Suppressor macrophage (primary cell): ENCODE data around the gene MTFR1L.
A peak's percentile ranks its signal among the peaks of the same experiment; 100 is the strongest.

Source experiments
- DNase-seq, 4 experiments: peaks; one replicate each; pipeline ENCODE4 v3.0.0-alpha.2; 2020 to 2022

MTFR1L gene

DNA sequence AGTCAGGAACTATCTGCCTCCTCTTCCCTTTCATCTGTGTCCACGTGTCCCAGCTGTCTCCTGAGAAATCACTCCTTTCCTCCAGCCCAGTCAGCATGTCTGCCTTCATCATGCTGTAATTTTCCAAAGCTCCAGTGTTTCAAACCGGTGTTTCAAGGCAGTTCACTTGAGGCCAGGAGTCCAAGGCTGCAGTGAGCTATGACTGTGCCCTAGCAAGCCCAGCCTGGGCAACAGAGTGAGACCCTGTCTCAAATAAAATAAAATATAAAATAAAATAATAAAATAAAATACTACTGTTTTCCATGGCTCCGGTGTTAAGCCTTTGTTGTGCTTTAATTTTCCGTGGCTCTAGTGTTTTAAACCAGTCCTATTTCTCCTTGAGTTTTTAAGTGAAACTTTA, 27.6 kb upstream of the MTFR1L start:
- DNase-seq = no peak

GRCh38 chr1:25793585-25794170, 26.1 kb upstream of the MTFR1L start:
- no peak for DNase-seq

GRCh38 chr1:25794325-25794724, 25.4 kb upstream of the MTFR1L start:
- no peak for DNase-seq

DNA sequence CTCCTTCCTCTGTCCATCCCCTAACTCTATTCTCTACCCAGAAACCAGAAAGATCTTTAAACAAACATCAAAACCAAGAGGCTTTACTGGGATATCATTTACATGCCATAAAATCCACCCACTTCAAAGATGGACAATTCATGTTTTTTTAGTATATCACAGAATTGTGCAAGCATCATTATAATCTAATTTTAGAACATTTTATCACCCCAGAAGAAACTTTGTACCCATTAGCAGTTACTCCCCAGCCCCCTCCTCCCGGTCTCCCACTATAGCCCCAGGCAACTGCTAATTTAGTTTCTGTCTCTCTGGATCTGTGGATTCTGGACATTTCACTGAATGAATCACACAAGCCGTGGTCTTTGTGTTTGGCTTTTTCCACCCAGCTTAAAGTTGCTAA, 24.5 kb upstream of the MTFR1L start:
- DNase-seq = no peak

DNA sequence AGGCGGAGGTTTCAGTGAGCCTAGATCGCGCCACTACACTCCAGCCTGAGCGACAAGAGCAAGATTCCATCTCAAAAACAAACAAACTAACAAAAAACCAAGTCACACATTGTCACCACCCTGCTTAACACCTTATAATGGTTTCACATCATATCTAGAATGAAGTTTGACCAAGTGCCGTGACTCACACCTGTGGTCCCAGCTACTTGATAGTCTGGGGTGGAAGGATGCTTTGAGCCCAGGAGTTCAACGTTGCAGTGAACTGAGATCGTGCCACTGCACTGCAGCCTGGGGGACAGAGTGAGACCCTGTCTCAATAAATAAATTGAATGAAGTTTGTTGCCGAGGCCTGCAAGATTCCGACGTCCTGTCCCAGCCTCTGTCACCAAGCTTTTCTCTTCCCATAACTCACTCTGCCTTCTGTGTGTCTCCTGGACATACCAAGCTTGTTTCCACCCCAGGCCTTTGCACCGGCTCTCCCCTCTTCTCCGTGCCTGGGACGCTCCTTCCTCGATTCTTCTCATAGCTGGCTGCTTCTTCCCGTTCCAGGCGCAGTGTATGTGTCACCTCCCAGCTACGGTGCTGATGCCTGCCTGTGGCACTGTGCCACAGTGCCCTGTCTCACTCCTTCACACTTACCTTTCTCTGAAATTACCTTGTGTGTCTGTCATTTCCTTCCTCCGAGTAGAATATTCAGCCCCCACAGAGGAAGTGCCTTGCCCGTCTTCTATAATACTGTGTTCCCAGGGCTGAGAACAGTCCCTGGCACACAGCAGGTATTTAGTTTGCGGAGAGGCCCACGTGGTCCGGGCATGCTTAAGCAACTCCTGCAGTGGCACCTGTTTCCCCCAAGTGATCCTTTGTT, 23.6 kb upstream of the MTFR1L start:
- DNase-seq = no peak

DNA sequence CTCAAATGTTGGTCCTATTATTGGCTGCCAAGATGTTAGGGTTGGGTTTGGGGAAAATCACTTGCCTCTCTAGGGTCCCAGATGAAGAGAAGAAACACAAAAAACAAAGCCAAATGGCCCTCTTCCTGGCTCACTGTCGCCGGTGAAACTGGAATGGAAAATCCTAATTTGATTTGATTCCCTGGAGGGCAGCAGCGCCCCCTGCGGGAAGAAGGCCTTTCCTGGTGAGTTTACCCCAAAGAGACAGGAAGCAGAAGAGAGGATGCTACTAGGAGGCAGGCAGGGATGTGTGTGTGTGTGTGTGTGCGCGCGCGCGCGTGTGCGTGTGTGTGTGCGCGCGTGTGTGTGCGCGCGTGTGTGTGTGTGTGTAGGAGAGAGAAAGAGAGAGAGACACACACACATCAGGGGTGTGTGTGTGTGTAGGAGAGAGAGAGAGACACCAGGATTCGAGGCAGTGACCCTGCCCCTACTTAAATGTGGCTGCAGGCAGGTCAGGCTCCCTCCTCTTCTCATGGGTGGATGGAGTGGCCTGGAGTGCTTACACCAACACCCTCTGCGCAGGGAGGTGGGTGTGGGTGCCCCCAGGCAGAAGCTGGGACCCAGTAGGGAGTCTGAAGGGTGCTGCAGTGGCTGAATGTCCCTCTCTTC, 22.8 kb upstream of the MTFR1L start:
- peak; percentile 86 to 94 (median 92) for DNase-seq

GRCh38 chr1:25797939-25798338, 21.8 kb upstream of the MTFR1L start:
- peak; percentile 57 to 81 (median 68) for DNase-seq

- DNase-seq = no peak
Observed at GRCh38 chr1:25798666-25799351, 20.9 kb upstream of the MTFR1L start.

DNA sequence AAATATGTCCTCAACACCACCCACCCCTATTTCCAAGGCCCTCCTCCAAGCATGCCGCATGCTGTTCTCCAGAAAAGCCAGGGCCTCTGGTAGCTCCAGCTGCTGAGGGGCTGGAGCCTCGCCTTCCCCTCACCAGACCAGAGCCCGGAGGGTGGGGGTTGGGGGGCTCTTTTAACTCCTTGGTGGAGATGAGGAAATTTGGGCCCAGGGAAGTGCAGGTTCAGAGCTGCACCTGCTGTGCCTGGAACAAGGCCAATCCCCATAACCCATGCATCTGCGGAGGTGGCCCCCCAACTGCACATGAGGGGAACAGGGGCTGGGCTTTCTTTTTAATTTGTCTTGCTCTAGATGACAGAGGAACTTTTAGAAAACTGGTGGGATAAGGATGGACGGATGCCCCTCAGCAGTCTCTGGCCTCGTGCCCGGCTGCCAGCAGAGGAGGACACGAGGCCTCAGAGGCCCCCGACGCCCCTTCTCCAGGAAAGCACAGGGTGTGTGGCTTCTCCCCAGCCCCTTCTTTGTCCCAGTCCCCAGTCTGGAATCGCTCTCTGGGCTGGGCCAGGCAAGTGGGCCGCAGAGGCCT, 20.3 kb upstream of the MTFR1L start:
- no peak for DNase-seq

DNA sequence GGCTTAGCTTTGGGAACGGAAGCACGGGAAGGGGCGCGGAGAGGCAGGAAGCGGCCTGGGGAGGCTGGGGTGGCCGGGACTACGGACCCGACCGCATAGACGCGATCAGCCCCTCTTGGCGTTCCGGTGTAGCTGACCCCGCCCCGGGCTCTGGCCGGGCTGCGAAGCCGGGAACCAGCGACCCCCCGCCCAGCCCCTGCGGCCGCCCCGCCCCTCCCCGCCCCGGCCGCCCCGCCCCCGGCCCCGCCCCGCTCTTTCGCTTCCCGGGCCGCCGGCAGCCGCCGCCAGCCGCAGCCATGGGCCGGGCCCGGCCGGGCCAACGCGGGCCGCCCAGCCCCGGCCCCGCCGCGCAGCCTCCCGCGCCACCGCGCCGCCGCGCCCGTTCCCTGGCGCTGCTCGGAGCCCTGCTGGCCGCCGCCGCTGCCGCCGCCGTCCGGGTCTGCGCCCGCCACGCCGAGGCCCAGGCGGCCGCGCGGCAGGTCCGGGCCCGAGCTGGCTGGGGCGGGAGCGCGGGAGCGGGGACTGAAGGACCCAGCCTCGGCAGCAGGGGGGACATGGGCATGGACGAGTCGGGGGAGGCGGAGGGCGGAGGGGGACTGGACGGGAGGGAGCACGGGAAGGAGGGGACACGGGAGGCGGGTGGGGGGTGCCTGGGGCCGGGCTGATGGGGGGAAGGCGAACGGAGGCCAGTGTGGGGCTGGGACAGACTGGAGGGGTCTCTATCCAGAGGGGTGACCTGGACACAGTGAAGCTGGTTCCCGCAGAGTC, 19.6 kb upstream of the MTFR1L start, which contains the start of gene SELENON:
SELENON (plus strand) TSS at position 259 of the 768 bp plus-strand sequence; CDS start at position 297, 38 bp downstream.
- DNase-seq = peak; percentile 42 to 80 (median 62)

- peak in 1 of 4 experiments; percentile 44 for DNase-seq
Observed at GRCh38 chr1:25800703-25801377, 18.9 kb upstream of the MTFR1L start.

DNA sequence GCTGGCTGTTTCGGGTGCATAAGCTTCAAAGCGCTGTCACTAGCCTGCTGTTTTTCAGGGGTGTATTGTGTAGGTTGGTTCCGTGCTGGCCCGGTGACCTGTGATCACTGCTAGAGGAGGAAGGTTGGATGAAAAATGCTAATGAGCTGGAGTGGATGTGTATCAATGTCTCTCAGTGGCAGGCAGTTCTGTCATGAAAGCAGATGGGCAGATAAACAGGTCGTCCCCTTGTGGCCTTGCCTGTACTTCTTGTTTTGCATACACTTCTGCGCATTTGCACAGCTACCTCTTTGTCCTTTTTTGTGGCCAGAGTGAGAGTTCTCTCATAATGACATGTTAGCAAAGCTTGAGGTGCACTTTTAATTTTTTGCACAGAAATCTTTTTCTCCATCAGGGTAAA, 16.8 kb upstream of the MTFR1L start:
- peak in 3 of 4 experiments; percentile 33 to 45 (median 36) for DNase-seq

GRCh38 chr1:25803368-25803767, 16.4 kb upstream of the MTFR1L start:
- no peak for DNase-seq

DNA sequence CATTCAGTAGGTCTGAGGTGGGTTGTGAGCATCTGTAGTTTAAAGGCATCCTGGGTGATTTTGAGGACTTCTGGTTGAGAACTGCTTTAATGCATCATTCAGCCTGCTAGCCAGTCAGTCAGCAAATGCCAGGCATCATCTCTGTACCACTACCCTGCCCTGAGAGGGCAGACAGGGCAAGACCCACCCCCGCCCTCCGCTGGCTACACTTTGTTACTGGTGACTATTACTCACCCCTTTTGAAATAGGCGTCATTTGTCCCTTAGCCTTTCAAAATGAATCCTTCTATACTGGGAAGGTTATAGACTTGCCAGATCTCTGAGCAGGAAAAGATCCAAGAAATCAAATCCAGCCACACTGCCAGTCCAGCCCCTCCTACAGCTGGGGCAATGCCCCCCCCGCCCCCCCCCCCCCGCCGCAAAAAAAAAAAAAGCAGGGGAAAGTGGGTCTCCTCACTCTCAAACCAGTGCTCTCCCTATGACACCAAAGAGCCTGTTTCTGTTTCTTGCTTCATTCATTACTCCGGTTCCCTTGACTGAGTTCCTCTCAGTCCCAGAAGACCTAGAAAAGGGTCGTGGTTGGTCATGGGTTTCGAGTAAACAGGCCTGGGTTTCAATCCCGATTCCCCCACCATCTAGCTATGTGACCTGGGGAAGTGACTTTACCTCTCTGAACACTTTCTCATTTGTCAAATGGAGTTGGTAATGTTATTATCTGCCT, 15.3 kb upstream of the MTFR1L start:
- peak; percentile 66 to 82 (median 81) for DNase-seq

- DNase-seq = no peak
Observed at GRCh38 chr1:25804964-25805862, 14.5 kb upstream of the MTFR1L start.

GRCh38 chr1:25805863-25806225, 13.9 kb upstream of the MTFR1L start:
- DNase-seq = peak in 2 of 4 experiments; percentile 23 to 42

DNA sequence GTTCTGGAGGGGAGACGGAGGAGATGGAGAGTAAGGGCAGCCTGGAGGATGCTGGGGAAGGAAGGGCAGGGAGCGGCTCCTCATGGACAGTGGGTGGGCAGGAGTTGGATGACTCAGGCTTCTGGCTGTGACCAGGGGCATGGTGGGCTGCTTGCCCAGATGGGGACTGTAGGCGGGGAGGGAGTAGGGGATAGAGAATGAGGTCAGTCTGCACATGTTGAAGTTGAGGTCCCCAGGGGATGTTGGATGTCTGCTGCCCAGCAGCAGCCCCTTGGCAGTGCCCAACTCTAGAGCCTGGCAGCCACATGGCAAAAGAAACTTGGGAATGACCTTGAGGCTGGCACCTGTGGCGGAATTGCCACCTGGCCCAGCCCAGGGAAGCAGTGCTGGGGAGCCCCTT, 13.3 kb upstream of the MTFR1L start:
- peak in 1 of 4 experiments; percentile 26 for DNase-seq

DNA sequence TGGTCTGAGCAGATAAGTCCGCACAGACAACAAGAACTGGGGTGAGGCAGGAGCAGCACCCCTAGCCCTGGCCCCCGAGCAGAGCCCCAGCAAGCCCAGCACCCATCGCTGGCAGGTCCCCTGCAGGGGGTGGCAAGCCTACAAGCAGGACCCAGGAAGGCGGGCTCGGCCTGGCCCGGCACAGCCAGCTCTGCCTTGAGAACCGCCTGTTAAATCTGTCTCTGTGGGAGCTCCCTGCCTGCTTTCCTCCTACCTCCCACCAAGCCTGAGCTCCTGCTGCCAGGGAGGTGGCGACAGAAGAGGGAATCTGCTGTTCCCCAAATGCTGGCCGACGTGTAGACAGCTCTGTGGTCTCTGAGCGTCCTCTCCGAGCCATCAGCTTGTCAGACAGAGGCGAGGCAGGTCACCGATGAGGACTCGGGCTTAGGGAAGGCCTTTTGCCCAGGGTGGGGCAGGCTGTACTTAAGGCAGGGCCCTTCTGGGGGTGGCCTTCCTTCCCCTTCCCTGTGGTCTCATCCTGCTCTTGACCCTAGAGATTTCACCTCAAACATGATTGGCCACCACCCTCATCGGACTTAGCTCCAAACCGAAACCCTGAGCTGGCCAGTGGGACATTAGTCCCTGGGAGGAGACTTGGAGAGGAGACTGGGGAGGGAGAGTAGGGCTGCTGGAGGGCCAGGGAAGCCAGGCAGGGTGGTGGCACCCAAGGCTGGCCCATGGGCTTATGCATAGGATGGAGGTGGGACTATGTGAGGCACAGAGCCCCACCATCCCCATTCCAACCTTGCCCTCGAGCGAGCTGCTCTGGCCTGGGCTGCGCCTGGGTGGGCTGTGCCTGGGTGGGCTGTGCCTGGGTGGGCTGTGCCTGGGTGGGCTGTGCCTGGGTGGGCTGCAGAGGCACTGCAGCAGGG, 12.0 kb upstream of the MTFR1L start:
- DNase-seq = peak in 1 of 4 experiments; percentile 34
